Uterus (tissue), 4 donors: ENCODE measurements around the gene SDCCAG8. TPM values are rescaled to one million over a fixed set of nuclear protein-coding genes. Genes with fewer than 3 reads are reported as not detected.

Experiments used
- DNase-seq, 2 donors: peaks; one replicate each; pipeline ENCODE4 v3.0.0-alpha.2; 2019 to 2020
- H3K27ac ChIP-seq, 2 donors: fragments of 200-600 bp; sonication (generic); 1 replicate in 1 of 2; 2 replicates in 1 of 2; pipeline ENCODE4 v1.5.1; 2016 to 2018
- H3K27me3 ChIP-seq, 2 donors: fragments of 200-600 bp; sonication (generic); one replicate each; pipeline ENCODE4 v1.5.1; 2018 to 2019; ENCODE audit warnings: control low read depth in 1 of 2
- H3K36me3 ChIP-seq, 2 donors: fragments of 200-600 bp; sonication (generic); one replicate each; pipeline ENCODE4 v1.5.1; 2019; ENCODE audit warnings: control low read depth in 1 of 2
- H3K4me1 ChIP-seq, 2 donors: fragments of 200-600 bp; sonication (generic); one replicate each; pipeline ENCODE4 v1.5.1; 2018 to 2019; ENCODE audit warnings: control low read depth in 1 of 2
- H3K4me3 ChIP-seq, 2 donors: fragments of 200-600 bp; sonication (generic); 1 replicate in 1 of 2; 2 replicates in 1 of 2; pipeline ENCODE4 v1.5.1; 2018 to 2019; ENCODE audit warnings: mild to moderate bottlenecking in 1 of 2
- H3K9me3 ChIP-seq, 2 donors: fragments of 200-600 bp; sonication (generic); one replicate each; pipeline ENCODE4 v1.5.1; 2019; ENCODE audit warnings: control low read depth in 1 of 2
- POLR2A ChIP-seq, 2 donors: fragments of 450-650 bp; IDR thresholded peaks; one replicate each; pipeline ENCODE4 v1.6.1; 2016; ENCODE audit warnings: antibody characterized with exemption in 2 of 2, mild to moderate bottlenecking in 1 of 2, moderate library complexity in 1 of 2
- intact Hi-C: fragments of 100-400 bp; cut with DNase I; formaldehyde crosslinking; loops from one replicate; pipeline ENCODE4 v1.15.1; 2023; ENCODE audit warnings: low total_unique reads
- total RNA-seq, 4 donors: library from RNA; depleted of rRNA in 3 of 4; stranded (reverse); fragments of >200 nt in 3 of 4; gene quantifications; one replicate each; pipeline versions ENCODE4 v1.1.0 to v1.2.4, GENCODE V29; 2014 to 2023
- TF ChIP-seq, protein P1 (sequence below), 4 experiments: fragments of 200-600 bp in 2 of 4; fragments of 450-650 bp in 2 of 4; sonication (generic) in 2 of 4; IDR thresholded peaks; one replicate each; pipeline ENCODE4 v1.5.1; 2016 to 2019; ENCODE audit warnings: antibody characterized with exemption in 4 of 4, mild to moderate bottlenecking in 2 of 4, moderate library complexity in 1 of 4
- donor health status: DM: yes; HTN: yes; CAD: no.

The SDCCAG8 gene
- total RNA-seq, 4 donors from 2014 or later = 19.2 to 54.8 (median 49.7) TPM

- Histone ChIP-seq H3K36me3 (no peaks in the 10 kb centered on the region), H3K27ac (no peak overlapping the region), H3K27me3 (no peaks in the 10 kb centered on the region), H3K4me1 (no peaks in the 10 kb centered on the region), H3K9me3 (no peaks in the 10 kb centered on the region), H3K4me3 (no peak overlapping the region)
- DNase-seq = no peak
- TF ChIP-seq, protein P1, sequence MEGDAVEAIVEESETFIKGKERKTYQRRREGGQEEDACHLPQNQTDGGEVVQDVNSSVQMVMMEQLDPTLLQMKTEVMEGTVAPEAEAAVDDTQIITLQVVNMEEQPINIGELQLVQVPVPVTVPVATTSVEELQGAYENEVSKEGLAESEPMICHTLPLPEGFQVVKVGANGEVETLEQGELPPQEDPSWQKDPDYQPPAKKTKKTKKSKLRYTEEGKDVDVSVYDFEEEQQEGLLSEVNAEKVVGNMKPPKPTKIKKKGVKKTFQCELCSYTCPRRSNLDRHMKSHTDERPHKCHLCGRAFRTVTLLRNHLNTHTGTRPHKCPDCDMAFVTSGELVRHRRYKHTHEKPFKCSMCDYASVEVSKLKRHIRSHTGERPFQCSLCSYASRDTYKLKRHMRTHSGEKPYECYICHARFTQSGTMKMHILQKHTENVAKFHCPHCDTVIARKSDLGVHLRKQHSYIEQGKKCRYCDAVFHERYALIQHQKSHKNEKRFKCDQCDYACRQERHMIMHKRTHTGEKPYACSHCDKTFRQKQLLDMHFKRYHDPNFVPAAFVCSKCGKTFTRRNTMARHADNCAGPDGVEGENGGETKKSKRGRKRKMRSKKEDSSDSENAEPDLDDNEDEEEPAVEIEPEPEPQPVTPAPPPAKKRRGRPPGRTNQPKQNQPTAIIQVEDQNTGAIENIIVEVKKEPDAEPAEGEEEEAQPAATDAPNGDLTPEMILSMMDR (IDR thresholded peaks at IDR 0.05) = no peak
- TF ChIP-seq POLR2A (IDR thresholded peaks at IDR 0.05) = no peak
- intact Hi-C loops = no loop called here
Observed at GRCh38 chr1:243378669-243379068, 122.8 kb downstream of the SDCCAG8 start.

DNA sequence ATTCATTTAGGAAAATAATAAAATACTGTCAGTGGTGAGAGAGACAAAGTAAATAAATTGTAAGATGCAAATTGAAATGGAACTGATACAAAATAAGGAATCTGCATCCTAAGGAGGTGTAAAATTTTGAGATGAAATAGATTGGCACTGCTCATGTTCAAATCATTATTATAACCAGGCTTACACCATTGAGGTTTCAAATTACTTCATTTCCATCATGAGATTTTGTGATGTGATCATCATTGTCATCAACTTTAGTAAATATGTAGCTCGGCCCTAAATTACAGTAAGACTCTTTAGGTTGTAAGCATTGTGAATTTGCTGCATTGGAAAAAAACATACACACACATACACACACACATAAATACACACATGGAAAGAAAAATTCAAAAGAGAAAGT is 123.4 kb downstream of the SDCCAG8 start:
- Histone ChIP-seq H3K36me3 (no peaks in the 10 kb centered on the region), H3K27ac (no peak overlapping the region), H3K4me1 (no peaks in the 10 kb centered on the region), H3K9me3 (no peaks in the 10 kb centered on the region), H3K27me3 (no peaks in the 10 kb centered on the region), H3K4me3 (no peak overlapping the region)
- no peak for TF ChIP-seq POLR2A (IDR thresholded peaks at IDR 0.05)
- TF ChIP-seq, protein P1 (IDR thresholded peaks at IDR 0.05) = no peak
- DNase-seq = no peak
- intact Hi-C loops = no loop called here

- intact Hi-C loops = no loop called here
- no peaks in the 10 kb centered on the region for H3K4me1 ChIP-seq
- TF ChIP-seq POLR2A (IDR thresholded peaks at IDR 0.05) = no peak
- TF ChIP-seq, protein P1 (IDR thresholded peaks at IDR 0.05) = no peak
- DNase-seq = no peak
- no peak overlapping the region for H3K27ac ChIP-seq
- no peaks in the 10 kb centered on the region for H3K9me3 ChIP-seq
- no peaks in the 10 kb centered on the region for H3K36me3 ChIP-seq
- H3K27me3 ChIP-seq = no peaks in the 10 kb centered on the region
- H3K4me3 ChIP-seq = no peak overlapping the region
Observed at GRCh38 chr1:243379706-243380105, 123.9 kb downstream of the SDCCAG8 start.

- Histone ChIP-seq H3K36me3 (no peaks in the 10 kb centered on the region), H3K27ac (no peak overlapping the region), H3K4me3 (no peak overlapping the region), H3K4me1 (no peaks in the 10 kb centered on the region), H3K9me3 (no peaks in the 10 kb centered on the region), H3K27me3 (no peaks in the 10 kb centered on the region)
- no peak for DNase-seq
- intact Hi-C loops = no loop called here
- TF ChIP-seq POLR2A (IDR thresholded peaks at IDR 0.05) = no peak
- TF ChIP-seq, protein P1 (IDR thresholded peaks at IDR 0.05) = no peak
Observed at GRCh38 chr1:243388276-243388675, 132.4 kb downstream of the SDCCAG8 start.

- TF ChIP-seq, protein P1 (IDR thresholded peaks at IDR 0.05) = no peak
- TF ChIP-seq POLR2A (IDR thresholded peaks at IDR 0.05) = no peak
- intact Hi-C loops = no loop called here
Observed at GRCh38 chr1:243390162-243390791, 134.4 kb downstream of the SDCCAG8 start.

More at GRCh38 chr1:243390162-243390791, 134.4 kb downstream of the SDCCAG8 start:
- Histone ChIP-seq H3K36me3 (no peaks in the 10 kb centered on the region), H3K4me1 (no peaks in the 10 kb centered on the region), H3K9me3 (no peaks in the 10 kb centered on the region), H3K27ac (no peak overlapping the region), H3K4me3 (no peak overlapping the region), H3K27me3 (no peaks in the 10 kb centered on the region)
- no peak for DNase-seq
